Mesodermal cell (in vitro differentiated cells): Measurements from ENCODE around the gene INCENP.

Experiments
- H3K27ac ChIP-seq: 2 replicates; pipeline ENCODE4 v1.7.0; 2013; ENCODE audit warnings: mild to moderate bottlenecking, low read depth, low read length, moderate library complexity; ENCODE audit not compliant: severe bottlenecking
- H3K36me3 ChIP-seq: 2 replicates; pipeline ENCODE4 v1.7.1; 2013; ENCODE audit warnings: mild to moderate bottlenecking, low read length, moderate library complexity; ENCODE audit not compliant: control insufficient read depth, insufficient read depth
- H3K4me1 ChIP-seq: one replicate; pipeline ENCODE4 v1.7.1; 2013; ENCODE audit warnings: mild to moderate bottlenecking, low read length; ENCODE audit not compliant: insufficient read depth, control insufficient read depth, poor library complexity, severe bottlenecking
- H3K4me3 ChIP-seq: 2 replicates; pipeline ENCODE4 v1.7.0; 2013; ENCODE audit warnings: low read length, control low read depth, mild to moderate bottlenecking; ENCODE audit not compliant: insufficient read depth, poor library complexity, severe bottlenecking; ENCODE audit errors: extremely low read depth
- H3K9me3 ChIP-seq: 2 replicates; pipeline ENCODE4 v1.7.1; 2013; ENCODE audit warnings: mild to moderate bottlenecking, low read length, moderate library complexity; ENCODE audit not compliant: control insufficient read depth
- WGBS, 2 experiments: methylation state at CpG; one replicate each; pipeline ENCODE4 v1.1.5; 2013; ENCODE audit warnings: missing lambda C conversion rate in 2 of 2; ENCODE audit not compliant: insufficient coverage in 2 of 2; 5-methylcytosine and 5-hydroxymethylcytosine counted together

The INCENP gene

GRCh38 chr11:62124186-62125113 is 639 bp downstream of the INCENP start:
- H3K4me1 ChIP-seq = peaks cover 12% of the 10 kb centered on the region
- peak overlapping the region; percentile 69 for H3K27ac ChIP-seq
- H3K36me3 ChIP-seq = peaks cover 33% of the 10 kb centered on the region
- no peaks in the 10 kb centered on the region for H3K9me3 ChIP-seq
- WGBS, 2 experiments = 8 to 9% methylated on average over 25 to 27 of the region's 39 CpGs
- peak overlapping the region; percentile 79 for H3K4me3 ChIP-seq

GRCh38 chr11:62125316-62125715 is 1.5 kb downstream of the INCENP start:
- Histone ChIP-seq H3K9me3 (no peaks in the 10 kb centered on the region), H3K27ac (peak overlapping the region; percentile 71), H3K4me1 (peaks cover 12% of the 10 kb centered on the region), H3K36me3 (peaks cover 42% of the 10 kb centered on the region), H3K4me3 (peak overlapping the region; percentile 79)
- 53 to 66% methylated on average over 3 of the region's 4 CpGs for WGBS, 2 experiments

GRCh38 chr11:62125881-62126280 is 2.1 kb downstream of the INCENP start:
- H3K27ac ChIP-seq = peak overlapping the region; percentile 71
- H3K4me1 ChIP-seq = peaks cover 12% of the 10 kb centered on the region
- WGBS, 2 experiments = 45% methylated on average over 2 of the region's 3 CpGs
- no peaks in the 10 kb centered on the region for H3K9me3 ChIP-seq
- H3K36me3 ChIP-seq = peaks cover 47% of the 10 kb centered on the region
- no peak overlapping the region for H3K4me3 ChIP-seq

- H3K27ac ChIP-seq = no peak overlapping the region
- H3K4me1 ChIP-seq = peaks cover 12% of the 10 kb centered on the region
- no peak overlapping the region for H3K4me3 ChIP-seq
- 83% methylated on average over 1 of the region's 1 CpG; no CpG with 5 or more reads in 1 of the 2 experiments for WGBS, 2 experiments
- peaks cover 61% of the 10 kb centered on the region for H3K36me3 ChIP-seq
- H3K9me3 ChIP-seq = no peaks in the 10 kb centered on the region
Measured at GRCh38 chr11:62127426-62127825, 3.6 kb downstream of the INCENP start.

GRCh38 chr11:62127941-62128770 is 4.3 kb downstream of the INCENP start:
- whole genome bisulfite sequencing, 2 experiments = 89 to 91% methylated on average over 15 of the region's 16 CpGs
- Histone ChIP-seq H3K36me3 (peaks cover 68% of the 10 kb centered on the region), H3K9me3 (no peaks in the 10 kb centered on the region), H3K4me1 (peaks cover 12% of the 10 kb centered on the region), H3K4me3 (no peak overlapping the region), H3K27ac (no peak overlapping the region)

GRCh38 chr11:62128835-62129234 is 5.0 kb downstream of the INCENP start:
- peaks cover 12% of the 10 kb centered on the region for H3K4me1 ChIP-seq
- no peak overlapping the region for H3K27ac ChIP-seq
- 93 to 99% methylated on average over 6 of the region's 7 CpGs for WGBS, 2 experiments
- no peaks in the 10 kb centered on the region for H3K9me3 ChIP-seq
- H3K4me3 ChIP-seq = no peak overlapping the region
- peaks cover 75% of the 10 kb centered on the region for H3K36me3 ChIP-seq

GRCh38 chr11:62129590-62130282 is 5.9 kb downstream of the INCENP start:
- Histone ChIP-seq H3K9me3 (no peaks in the 10 kb centered on the region), H3K4me3 (no peak overlapping the region), H3K36me3 (peaks cover 80% of the 10 kb centered on the region), H3K27ac (no peak overlapping the region), H3K4me1 (peaks cover 12% of the 10 kb centered on the region)
- 96 to 97% methylated on average over 28 of the region's 28 CpGs for WGBS, 2 experiments

GRCh38 chr11:62130283-62131169 is 6.7 kb downstream of the INCENP start:
- no peak overlapping the region for H3K27ac ChIP-seq
- H3K9me3 ChIP-seq = no peaks in the 10 kb centered on the region
- H3K4me1 ChIP-seq = peaks cover 5% of the 10 kb centered on the region
- peaks cover 87% of the 10 kb centered on the region for H3K36me3 ChIP-seq
- 98 to 99% methylated on average over 22 to 28 of the region's 34 CpGs for WGBS, 2 experiments
- no peak overlapping the region for H3K4me3 ChIP-seq

- no peak overlapping the region for H3K27ac ChIP-seq
- no peaks in the 10 kb centered on the region for H3K9me3 ChIP-seq
- WGBS, 2 experiments = 96% methylated on average over 4 to 6 of the region's 6 CpGs
- H3K36me3 ChIP-seq = peaks cover 87% of the 10 kb centered on the region
- no peak overlapping the region for H3K4me3 ChIP-seq
- no peaks in the 10 kb centered on the region for H3K4me1 ChIP-seq
Measured at GRCh38 chr11:62131170-62131464, 7.3 kb downstream of the INCENP start.

- Histone ChIP-seq H3K36me3 (peaks cover 90% of the 10 kb centered on the region), H3K9me3 (no peaks in the 10 kb centered on the region), H3K27ac (no peak overlapping the region), H3K4me1 (no peaks in the 10 kb centered on the region), H3K4me3 (no peak overlapping the region)
- 94 to 95% methylated on average over 4 to 6 of the region's 6 CpGs for WGBS, 2 experiments
Measured at GRCh38 chr11:62132191-62132590, 8.4 kb downstream of the INCENP start.
